Chondrocyte (in vitro differentiated cells): Measurements from ENCODE around the gene ST3GAL4. TPM values are rescaled to one million over a fixed set of nuclear protein-coding genes. Genes with fewer than 3 reads are reported as not detected.
"Not testable (repeated sequence)": the region's sequence is repeated elsewhere in the genome, so short reads cannot be mapped to it uniquely, and the experiment has no call there.

ENCODE experiments used
- DNase-seq: peaks from one replicate; pipeline ENCODE4 v3.0.0; 2021; ENCODE audit warnings: mixed read lengths, low spot score
- H3K27ac Mint-ChIP-seq: one replicate; pipeline ENCODE4 v1.8.0; 2021; ENCODE audit warnings: mild to moderate bottlenecking, moderate library complexity, mixed read lengths; ENCODE audit not compliant: unreplicated experiment
- H3K27me3 Mint-ChIP-seq: 2 replicates; pipeline ENCODE4 v1.8.0; 2021; ENCODE audit warnings: low read depth, mixed read lengths
- H3K36me3 Mint-ChIP-seq: 2 replicates; pipeline ENCODE4 v1.8.0; 2021; ENCODE audit warnings: low read depth, mixed read lengths
- H3K4me1 Mint-ChIP-seq: 2 replicates; pipeline ENCODE4 v1.8.0; 2021; ENCODE audit warnings: low read depth, mild to moderate bottlenecking, mixed read lengths
- H3K4me3 Mint-ChIP-seq: one replicate; pipeline ENCODE4 v1.8.0; 2021; ENCODE audit warnings: mild to moderate bottlenecking, moderate library complexity, mixed read lengths; ENCODE audit not compliant: unreplicated experiment
- H3K9me3 Mint-ChIP-seq: 2 replicates; pipeline ENCODE4 v1.8.0; 2021; ENCODE audit warnings: low read depth, mixed read lengths
- total RNA-seq: library from RNA; stranded (reverse); gene quantifications from 3 replicates; pipeline ENCODE4 v1.2.1, GENCODE V29; 2021
- TF ChIP-seq, protein P1 (sequence below): fragments of 200-600 bp; sonication (generic); IDR thresholded peaks from 2 replicates; pipeline ENCODE4 v1.5.0; 2021; ENCODE audit warnings: antibody characterized with exemption, mild to moderate bottlenecking, moderate library complexity

Gene ST3GAL4
- total RNA-seq, 1 donor from 2014 or later: 30.7 TPM

DNA sequence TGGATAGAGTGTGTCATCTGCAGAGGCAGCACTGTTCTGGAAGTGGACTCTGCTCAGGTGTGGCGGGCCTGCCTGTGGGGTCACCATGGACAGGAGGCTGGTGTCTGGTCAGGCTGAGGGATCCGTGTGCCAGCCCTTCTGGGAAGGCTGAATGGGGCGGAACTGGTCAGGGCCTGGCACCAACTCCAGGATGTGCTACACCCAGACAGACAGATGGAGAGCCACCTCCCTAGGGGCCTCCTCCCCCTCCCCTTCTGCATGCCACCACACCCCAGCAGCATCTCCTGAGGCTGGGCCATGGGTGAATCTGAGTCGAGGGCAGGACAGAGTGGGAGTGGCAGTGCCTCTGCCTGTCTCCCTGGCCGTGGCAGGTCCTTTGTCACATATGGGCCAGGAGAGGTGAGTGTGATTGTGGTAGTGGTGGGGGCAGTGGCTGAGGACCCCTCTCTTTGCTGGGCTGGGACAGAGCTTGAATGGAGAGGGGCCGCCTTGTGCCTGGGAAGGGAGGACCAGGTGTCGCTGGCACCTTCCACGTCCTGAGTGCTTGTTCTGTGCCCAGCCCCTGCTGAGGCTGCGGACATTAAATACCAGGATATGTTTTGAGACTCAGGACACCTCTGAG lies 29.1 kb downstream of the ST3GAL4 start:
- H3K4me3 Mint-ChIP-seq: no peak overlapping the region
- H3K4me1 Mint-ChIP-seq: peaks cover 26% of the 10 kb centered on the region
- TF ChIP-seq, protein P1, sequence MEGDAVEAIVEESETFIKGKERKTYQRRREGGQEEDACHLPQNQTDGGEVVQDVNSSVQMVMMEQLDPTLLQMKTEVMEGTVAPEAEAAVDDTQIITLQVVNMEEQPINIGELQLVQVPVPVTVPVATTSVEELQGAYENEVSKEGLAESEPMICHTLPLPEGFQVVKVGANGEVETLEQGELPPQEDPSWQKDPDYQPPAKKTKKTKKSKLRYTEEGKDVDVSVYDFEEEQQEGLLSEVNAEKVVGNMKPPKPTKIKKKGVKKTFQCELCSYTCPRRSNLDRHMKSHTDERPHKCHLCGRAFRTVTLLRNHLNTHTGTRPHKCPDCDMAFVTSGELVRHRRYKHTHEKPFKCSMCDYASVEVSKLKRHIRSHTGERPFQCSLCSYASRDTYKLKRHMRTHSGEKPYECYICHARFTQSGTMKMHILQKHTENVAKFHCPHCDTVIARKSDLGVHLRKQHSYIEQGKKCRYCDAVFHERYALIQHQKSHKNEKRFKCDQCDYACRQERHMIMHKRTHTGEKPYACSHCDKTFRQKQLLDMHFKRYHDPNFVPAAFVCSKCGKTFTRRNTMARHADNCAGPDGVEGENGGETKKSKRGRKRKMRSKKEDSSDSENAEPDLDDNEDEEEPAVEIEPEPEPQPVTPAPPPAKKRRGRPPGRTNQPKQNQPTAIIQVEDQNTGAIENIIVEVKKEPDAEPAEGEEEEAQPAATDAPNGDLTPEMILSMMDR: no peak
- no peaks in the 10 kb centered on the region for H3K36me3 Mint-ChIP-seq
- H3K9me3 Mint-ChIP-seq: no peaks in the 10 kb centered on the region
- DNase-seq: peak; percentile 54
- no peaks in the 10 kb centered on the region for H3K27me3 Mint-ChIP-seq
- no peak overlapping the region for H3K27ac Mint-ChIP-seq

DNA sequence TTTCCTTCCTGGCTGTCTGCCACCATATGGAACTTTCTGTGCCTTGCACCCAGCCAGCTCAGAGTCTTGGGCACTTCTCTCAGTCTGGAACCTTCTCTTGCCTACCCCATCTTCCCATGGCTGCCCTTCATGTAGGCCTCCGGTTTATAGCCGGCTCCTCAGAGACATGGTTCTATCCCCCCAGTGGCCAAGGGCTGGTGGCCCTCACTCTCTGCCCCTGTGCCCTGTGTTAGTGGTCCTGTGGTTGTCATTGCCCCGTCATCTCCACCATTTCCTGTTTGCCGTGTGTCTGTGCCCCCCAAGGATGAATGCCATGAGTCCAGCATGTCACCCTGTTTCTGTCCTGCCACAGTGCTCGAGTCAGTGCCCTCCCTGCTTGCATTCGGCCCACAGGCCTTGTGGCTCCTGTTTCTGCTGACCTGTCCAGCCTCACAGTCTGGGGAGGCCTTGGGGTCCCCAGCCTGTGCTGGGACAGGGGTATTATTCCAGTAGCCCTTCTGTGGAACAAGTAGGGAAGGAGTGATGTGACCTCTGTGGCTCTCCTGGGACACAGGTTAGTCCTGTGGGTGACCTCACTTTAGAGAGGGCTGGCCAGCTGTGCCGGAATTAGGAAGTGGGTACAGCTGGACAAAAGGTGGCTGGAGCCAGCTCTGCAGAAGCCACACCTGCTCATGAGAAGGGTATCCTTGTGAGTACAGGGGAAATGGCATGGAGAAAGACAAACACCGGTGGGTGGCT lies 30.7 kb downstream of the ST3GAL4 start:
- H3K27me3 Mint-ChIP-seq: no peaks in the 10 kb centered on the region

DNA sequence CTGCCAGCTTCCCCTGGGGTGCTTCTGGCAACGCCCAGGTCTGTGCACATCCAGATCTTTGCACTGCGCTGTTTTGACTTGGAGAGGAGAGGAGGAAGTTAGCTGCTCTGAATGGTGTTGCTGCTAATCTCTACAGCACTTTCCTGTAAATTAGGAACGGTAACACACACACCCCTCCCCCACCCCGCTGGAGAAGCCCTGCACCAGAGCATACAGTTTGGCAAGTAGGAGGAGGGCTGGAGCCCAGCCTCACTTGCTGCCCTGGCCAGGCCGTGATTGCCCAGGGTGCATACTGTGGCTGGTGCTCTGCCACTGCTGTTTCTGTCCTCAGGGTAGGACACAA lies 31.2 kb downstream of the ST3GAL4 start:
- not testable (repeated sequence) for H3K27me3 Mint-ChIP-seq, H3K4me3 Mint-ChIP-seq, H3K9me3 Mint-ChIP-seq, H3K36me3 Mint-ChIP-seq
- peak; percentile 54 for DNase-seq
- Mint-ChIP-seq H3K4me1 (peaks cover 32% of the 10 kb centered on the region), H3K27ac (peak overlapping the region; percentile 1)

More for the DNA sequence above, 30.7 kb downstream of the ST3GAL4 start:
- TF ChIP-seq, protein P1: no peak
- peaks cover 32% of the 10 kb centered on the region for H3K4me1 Mint-ChIP-seq
- peak overlapping the region; percentile 1 for H3K27ac Mint-ChIP-seq
- DNase-seq: peak; percentile 54
- no peaks in the 10 kb centered on the region for H3K36me3 Mint-ChIP-seq
- H3K4me3 Mint-ChIP-seq: no peak overlapping the region
- no peaks in the 10 kb centered on the region for H3K9me3 Mint-ChIP-seq

DNA sequence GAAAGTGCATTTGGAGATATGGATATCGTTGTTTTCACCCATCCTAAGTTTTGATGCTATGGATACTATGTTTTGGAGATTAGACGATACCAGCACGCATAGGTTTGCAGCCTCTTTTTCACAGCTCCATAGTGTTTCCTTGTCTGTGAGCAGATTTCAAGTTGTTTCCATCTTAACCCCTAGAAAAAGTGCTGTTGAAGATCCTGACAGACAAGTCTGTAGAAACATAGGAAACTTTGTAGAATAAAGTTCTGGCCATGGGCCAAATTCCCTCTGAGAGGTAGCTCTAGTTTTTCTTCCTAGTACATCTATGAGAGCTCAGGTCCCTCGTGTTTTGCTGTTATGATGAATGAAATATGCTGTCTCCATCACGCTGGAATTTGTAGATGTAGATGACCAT lies 32.4 kb downstream of the ST3GAL4 start:
- Mint-ChIP-seq H3K27ac (no peak overlapping the region), H3K4me3 (no peak overlapping the region), H3K4me1 (peaks cover 40% of the 10 kb centered on the region), H3K36me3 (peaks cover 1% of the 10 kb centered on the region), H3K9me3 (no peaks in the 10 kb centered on the region), H3K27me3 (no peaks in the 10 kb centered on the region)
- TF ChIP-seq, protein P1: no peak
- no peak for DNase-seq

DNA sequence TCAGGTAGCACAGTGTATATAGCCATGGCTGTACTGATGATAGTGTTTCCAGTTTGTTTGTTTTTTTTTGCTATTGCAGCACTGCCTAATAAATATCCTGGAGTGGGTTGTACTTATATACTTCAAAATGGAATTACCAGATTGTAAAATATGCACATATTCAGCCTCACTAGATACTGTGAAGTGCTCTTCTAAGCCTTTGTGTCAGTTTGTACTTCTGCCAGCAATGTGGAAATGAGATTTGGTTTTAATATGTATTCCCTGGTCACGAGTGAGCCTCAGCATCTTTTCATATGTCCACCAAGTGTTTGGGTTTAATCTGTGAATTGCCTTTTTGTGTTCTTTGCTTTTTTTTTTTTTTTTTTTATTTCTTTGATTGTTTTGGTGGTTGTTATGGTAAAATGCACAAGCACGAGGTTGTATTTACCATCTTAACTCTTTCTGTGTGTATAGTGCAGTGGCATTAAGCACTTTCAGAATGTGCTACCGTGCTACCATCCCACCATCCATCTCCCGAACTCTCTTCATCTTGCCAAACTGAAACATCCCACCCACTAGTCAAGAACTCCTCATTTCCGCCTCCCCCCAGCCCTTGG lies 34.9 kb downstream of the ST3GAL4 start:
- Mint-ChIP-seq H3K4me1 (peaks cover 56% of the 10 kb centered on the region), H3K9me3 (no peaks in the 10 kb centered on the region), H3K36me3 (peaks cover 1% of the 10 kb centered on the region), H3K27me3 (no peaks in the 10 kb centered on the region), H3K4me3 (no peak overlapping the region), H3K27ac (peak overlapping the region; percentile 55)
- TF ChIP-seq, protein P1: no peak
- no peak for DNase-seq
